MM.1S (cell line): ENCODE results near the gene IHH.

Source experiments
- DNase-seq: peaks from one replicate; pipeline ENCODE4 v3.0.0-alpha.2; 2015
- H2AFZ ChIP-seq: fragments of 300-600 bp; sonication (generic); 2 replicates; pipeline ENCODE4 v1.6.0; 2016; ENCODE audit warnings: antibody characterized with exemption, low read length
- H3F3A ChIP-seq: fragments of 300-600 bp; sonication (generic); 2 replicates; pipeline ENCODE4 v1.6.1; 2016; ENCODE audit warnings: mild to moderate bottlenecking, antibody characterized with exemption, low read length, moderate library complexity, mixed read lengths; ENCODE audit not compliant: insufficient read depth
- H3K27ac ChIP-seq: fragments of 300-600 bp; sonication (generic); 2 replicates; pipeline ENCODE4 v1.5.1; 2016; ENCODE audit warnings: mild to moderate bottlenecking, low read length
- H3K27me3 ChIP-seq: fragments of 300-600 bp; sonication (generic); replicated peaks from 2 replicates; pipeline ENCODE4 v1.6.0; 2016; ENCODE audit warnings: low read length; ENCODE audit not compliant: insufficient read depth
- H3K36me3 ChIP-seq: fragments of 300-600 bp; sonication (generic); replicated peaks from 2 replicates; pipeline ENCODE4 v1.6.1; 2016; ENCODE audit warnings: mild to moderate bottlenecking, low read length, mixed read lengths; ENCODE audit not compliant: insufficient read depth
- H3K4me1 ChIP-seq: fragments of 300-600 bp; sonication (generic); 2 replicates; pipeline ENCODE4 v1.6.1; 2016; ENCODE audit warnings: low read length, mixed read lengths
- H3K4me2 ChIP-seq: fragments of 300-600 bp; sonication (generic); 2 replicates; pipeline ENCODE4 v1.6.0; 2016; ENCODE audit warnings: low read depth, low read length
- H3K4me3 ChIP-seq: fragments of 300-600 bp; sonication (generic); 2 replicates; pipeline ENCODE4 v1.5.1; 2016; ENCODE audit warnings: low read length, mixed read lengths
- H3K79me2 ChIP-seq: fragments of 300-600 bp; sonication (generic); 2 replicates; pipeline ENCODE4 v1.6.1; 2016; ENCODE audit warnings: mixed run types, low read length, mixed read lengths
- H3K9ac ChIP-seq: fragments of 300-600 bp; sonication (generic); 2 replicates; pipeline ENCODE4 v1.6.1; 2016; ENCODE audit warnings: low read length, mixed read lengths
- H3K9me2 ChIP-seq: fragments of 300-600 bp; sonication (generic); replicated peaks from 2 replicates; pipeline ENCODE4 v1.6.1; 2016; ENCODE audit warnings: mild to moderate bottlenecking, low read length, mixed read lengths; ENCODE audit not compliant: insufficient read depth
- H3K9me3 ChIP-seq: fragments of 300-600 bp; sonication (generic); replicated peaks from 2 replicates; pipeline ENCODE4 v1.6.1; 2016; ENCODE audit warnings: mild to moderate bottlenecking, low read length, mixed read lengths; ENCODE audit not compliant: insufficient read depth
- H4K20me1 ChIP-seq: fragments of 300-600 bp; sonication (generic); 2 replicates; pipeline ENCODE4 v1.6.1; 2016; ENCODE audit warnings: mild to moderate bottlenecking, low read length, moderate library complexity, mixed read lengths; ENCODE audit not compliant: insufficient read depth
- CTCF ChIP-seq: fragments of 300-600 bp; sonication (generic); IDR thresholded peaks from 2 replicates; pipeline ENCODE4 v1.5.1; 2016; ENCODE audit warnings: antibody characterized with exemption, low read length, mixed read lengths
- EZH2 ChIP-seq: fragments of 300-600 bp; sonication (generic); optimal IDR thresholded peaks from 2 replicates; pipeline ENCODE3; 2017; ENCODE audit warnings: low read depth, mild to moderate bottlenecking, antibody characterized with exemption, low read length, mixed read lengths
- EZH2phosphoT487 ChIP-seq: fragments of 300-600 bp; sonication (generic); IDR thresholded peaks from 2 replicates; pipeline ENCODE4 v1.6.1; 2018; ENCODE audit warnings: antibody characterized with exemption, low read length

IHH gene

GRCh38 chr2:219018726-219019125 is 42.0 kb downstream of the IHH start:
- no peaks in the 10 kb centered on the region for H3K9me3 ChIP-seq
- no peak for DNase-seq
- no peak overlapping the region for H3K9ac ChIP-seq
- no peaks in the 10 kb centered on the region for H3K9me2 ChIP-seq
- no peaks in the 10 kb centered on the region for H4K20me1 ChIP-seq
- H3F3A ChIP-seq: no peaks in the 10 kb centered on the region
- TF ChIP-seq EZH2: no peak
- no peak for TF ChIP-seq EZH2phosphoT487
- TF ChIP-seq CTCF: no peak
- H2AFZ ChIP-seq: no peak overlapping the region
- no peak overlapping the region for H3K4me2 ChIP-seq
- H3K27me3 ChIP-seq: peaks cover 89% of the 10 kb centered on the region
- no peak overlapping the region for H3K27ac ChIP-seq
- H3K4me1 ChIP-seq: no peaks in the 10 kb centered on the region
- H3K4me3 ChIP-seq: no peak overlapping the region
- H3K79me2 ChIP-seq: no peaks in the 10 kb centered on the region
- no peaks in the 10 kb centered on the region for H3K36me3 ChIP-seq

GRCh38 chr2:219018286-219018685 is 42.4 kb downstream of the IHH start:
- Histone ChIP-seq H2AFZ (no peak overlapping the region), H3K79me2 (no peaks in the 10 kb centered on the region), H3K9ac (no peak overlapping the region), H4K20me1 (no peaks in the 10 kb centered on the region), H3K4me1 (no peaks in the 10 kb centered on the region), H3K4me3 (no peak overlapping the region), H3K27me3 (peaks cover 92% of the 10 kb centered on the region), H3K9me3 (no peaks in the 10 kb centered on the region), H3K27ac (no peak overlapping the region), H3K9me2 (no peaks in the 10 kb centered on the region), H3F3A (no peaks in the 10 kb centered on the region), H3K36me3 (no peaks in the 10 kb centered on the region), H3K4me2 (no peak overlapping the region)
- TF ChIP-seq EZH2phosphoT487 (no peak), EZH2 (no peak), CTCF (no peak)
- no peak for DNase-seq

- TF ChIP-seq EZH2phosphoT487 (no peak), EZH2 (no peak), CTCF (no peak)
Measured at GRCh38 chr2:219017201-219017931, 43.4 kb downstream of the IHH start.

More at GRCh38 chr2:219017201-219017931, 43.4 kb downstream of the IHH start:
- Histone ChIP-seq H3K9ac (no peak overlapping the region), H3K4me1 (no peaks in the 10 kb centered on the region), H2AFZ (no peak overlapping the region), H3F3A (no peaks in the 10 kb centered on the region), H3K4me3 (no peak overlapping the region), H3K9me3 (no peaks in the 10 kb centered on the region), H3K27ac (no peak overlapping the region), H4K20me1 (no peaks in the 10 kb centered on the region), H3K4me2 (no peak overlapping the region), H3K79me2 (no peaks in the 10 kb centered on the region), H3K27me3 (peaks cover 93% of the 10 kb centered on the region), H3K9me2 (no peaks in the 10 kb centered on the region), H3K36me3 (no peaks in the 10 kb centered on the region)
- DNase-seq: peak; percentile 2
